HCT116 (cell line): ENCODE data around the gene MED15. TPM values are rescaled to one million over a fixed set of nuclear protein-coding genes. Genes with fewer than 3 reads are reported as not detected.

Experiments used
- ATAC-seq: fragments of 200-7000 bp; cut with Tn5 transposase; 2 replicates; pipeline ENCODE4 v1.9.1; 2020; ENCODE audit warnings: mild to moderate bottlenecking, moderate library complexity
- BruUV-seq: library from RNA; stranded (reverse); fragments of 400-500 nt; replicated peaks from 2 replicates; lab custom pipeline; 2021; lab: Mats Ljungman, UMichigan
- CTCF ChIA-PET: fragments of 300-600 bp; sonication (Branson Sonifier 250); formaldehyde crosslinking; loops from one replicate; lab custom pipeline; 2021; ENCODE audit warnings: antibody characterized with exemption; lab: Charles Lee
- POLR2A ChIA-PET: fragments of 300-600, 350-600 bp; sonication (Branson Sonifier 250); formaldehyde crosslinking; loops from one replicate; lab custom pipeline; 2021; ENCODE audit warnings: antibody characterized with exemption; lab: Charles Lee
- RAD21 ChIA-PET, 2 experiments: fragments of 300-600 bp; sonication (Branson Sonifier 250); formaldehyde crosslinking; loops; one replicate each; lab custom pipeline; 2023; ENCODE audit warnings: low total read pairs in 2 of 2; ENCODE audit not compliant: uncharacterized antibody in 2 of 2, unreplicated experiment in 2 of 2, low non-redundant PET in 1 of 2; lab: Charles Lee
- DNase-seq: peaks from one replicate; pipeline ENCODE4 v3.0.0-alpha.2; 2010; ENCODE audit warnings: low read depth, low spot score
- H2AFZ ChIP-seq: fragments of 200-600 bp; shearing (Covaris generic), sonication (generic); 2 replicates; pipeline ENCODE4 v1.6.1; 2017; ENCODE audit warnings: low read depth, mixed run types, mixed read lengths, antibody characterized with exemption, low read length; ENCODE audit not compliant: poor library complexity, severe bottlenecking
- H3K27ac ChIP-seq: 2 replicates; pipeline ENCODE4 v1.5.1; 2012; ENCODE audit warnings: low read depth, low read length
- H3K27me3 ChIP-seq: fragments of 200-600 bp; sonication (generic); 2 replicates; pipeline ENCODE4 v1.6.1; 2016; ENCODE audit warnings: mixed run types, low read length, mixed read lengths; ENCODE audit not compliant: insufficient read depth
- H3K36me3 ChIP-seq, 2 experiments: fragments of 200-500 bp in 1 of 2; fragments of 200-600 bp in 1 of 2; sonication (Bioruptor generic) in 1 of 2; sonication (generic) in 1 of 2; 2 replicates each; pipeline versions ENCODE4 v1.5.1 to v1.6.1; 2014 to 2016; ENCODE audit warnings: low read length in 2 of 2, inconsistent platforms in 1 of 2, mixed read lengths in 1 of 2, mixed run types in 1 of 2; ENCODE audit not compliant: insufficient read depth in 2 of 2, control insufficient read depth in 1 of 2
- H3K4me1 ChIP-seq, 2 experiments: fragments of 200-600 bp in 1 of 2; sonication (generic) in 1 of 2; 2 replicates each; pipeline versions ENCODE4 v1.5.1 to v1.6.1; 2012 to 2017; ENCODE audit warnings: low read length in 2 of 2, inconsistent platforms in 1 of 2, mild to moderate bottlenecking in 1 of 2, mixed read lengths in 1 of 2, mixed run types in 1 of 2, moderate library complexity in 1 of 2; ENCODE audit not compliant: insufficient read depth in 2 of 2, control insufficient read depth in 1 of 2
- H3K4me2 ChIP-seq: fragments of 200-600 bp; sonication (generic); 2 replicates; pipeline ENCODE4 v1.6.1; 2017; ENCODE audit warnings: mixed run types, low read length, mixed read lengths
- H3K4me3 ChIP-seq, 2 experiments: fragments of 200-600 bp in 1 of 2; sonication (generic) in 1 of 2; replicated peaks in 1 of 2; 2 replicates each; pipeline ENCODE4 v1.5.1; 2011 to 2016; ENCODE audit warnings: low read length in 2 of 2, control low read depth in 1 of 2, low read depth in 1 of 2, mild to moderate bottlenecking in 1 of 2, mixed read lengths in 1 of 2, mixed run types in 1 of 2
- H3K79me2 ChIP-seq: fragments of 200-600 bp; sonication (generic); 2 replicates; pipeline ENCODE4 v1.6.1; 2017; ENCODE audit warnings: mild to moderate bottlenecking, mixed run types, low read length, moderate library complexity, mixed read lengths; ENCODE audit not compliant: insufficient read depth
- H3K9ac ChIP-seq: fragments of 200-600 bp; sonication (generic); 2 replicates; pipeline ENCODE4 v1.6.1; 2016; ENCODE audit warnings: low read length, mixed read lengths
- H3K9me2 ChIP-seq: fragments of 200-600 bp; sonication (generic), shearing (Covaris generic); 2 replicates; pipeline ENCODE4 v1.6.1; 2017; ENCODE audit warnings: mixed run types, mild to moderate bottlenecking, moderate library complexity; ENCODE audit not compliant: insufficient read depth
- H3K9me3 ChIP-seq, 2 experiments: fragments of 200-500 bp in 1 of 2; fragments of 200-600 bp in 1 of 2; sonication (Bioruptor generic) in 1 of 2; sonication (generic) in 1 of 2; 2 replicates each; pipeline ENCODE4 v1.6.1; 2014 to 2017; ENCODE audit warnings: low read length in 2 of 2, mixed read lengths in 2 of 2, inconsistent platforms in 1 of 2, low read depth in 1 of 2, mild to moderate bottlenecking in 1 of 2, mixed run types in 1 of 2, moderate library complexity in 1 of 2; ENCODE audit not compliant: control insufficient read depth in 1 of 2, insufficient read depth in 1 of 2
- H4K20me1 ChIP-seq: fragments of 200-600 bp; sonication (generic), shearing (Covaris generic); 2 replicates; pipeline ENCODE4 v1.6.1; 2017; ENCODE audit warnings: mixed run types, mild to moderate bottlenecking, moderate library complexity; ENCODE audit not compliant: insufficient read depth
- CBX3 ChIP-seq: IDR thresholded peaks from 2 replicates; pipeline ENCODE4 v1.6.1; 2012; ENCODE audit warnings: low read depth
- EGR1 ChIP-seq: IDR thresholded peaks from 2 replicates; pipeline ENCODE4 v1.6.1; 2012; ENCODE audit warnings: low read depth
- EZH2 ChIP-seq: fragments of 200-600 bp; sonication (generic); IDR thresholded peaks from 2 replicates; pipeline ENCODE4 v1.6.1; 2017; ENCODE audit warnings: antibody characterized with exemption, mixed run types
- FOSL1 ChIP-seq: IDR thresholded peaks from 2 replicates; pipeline ENCODE4 v1.6.1; 2012; ENCODE audit warnings: low read depth
- POLR2A ChIP-seq: IDR thresholded peaks from 2 replicates; pipeline ENCODE4 v1.7.0; 2011; ENCODE audit warnings: borderline replicate concordance; ENCODE audit not compliant: insufficient read depth, insufficient read length; ENCODE audit errors: extremely low read depth
- REST ChIP-seq: IDR thresholded peaks from 2 replicates; pipeline ENCODE4 v1.6.1; 2012; ENCODE audit warnings: low read depth
- SP1 ChIP-seq: IDR thresholded peaks from 2 replicates; pipeline ENCODE4 v1.6.1; 2012; ENCODE audit warnings: low read depth
- TCF7L2 ChIP-seq: IDR thresholded peaks from 2 replicates; pipeline ENCODE4 v1.7.0; 2011; ENCODE audit warnings: borderline replicate concordance, inconsistent platforms; ENCODE audit not compliant: insufficient read depth, insufficient read length; ENCODE audit errors: extremely low read depth
- intact Hi-C: fragments of 100-400 bp; cut with micrococcal nuclease; formaldehyde crosslinking; loops from 2 replicates; pipeline ENCODE4 v1.10.0; 2022
- total RNA-seq: library from RNA; stranded (reverse); gene quantifications from one replicate; pipeline ENCODE4 v1.2.1, GENCODE V29; 2021; ENCODE audit not compliant: unreplicated experiment

Gene MED15
- total RNA-seq, 1 experiment from 2014 or later: 81.3 TPM

DNA sequence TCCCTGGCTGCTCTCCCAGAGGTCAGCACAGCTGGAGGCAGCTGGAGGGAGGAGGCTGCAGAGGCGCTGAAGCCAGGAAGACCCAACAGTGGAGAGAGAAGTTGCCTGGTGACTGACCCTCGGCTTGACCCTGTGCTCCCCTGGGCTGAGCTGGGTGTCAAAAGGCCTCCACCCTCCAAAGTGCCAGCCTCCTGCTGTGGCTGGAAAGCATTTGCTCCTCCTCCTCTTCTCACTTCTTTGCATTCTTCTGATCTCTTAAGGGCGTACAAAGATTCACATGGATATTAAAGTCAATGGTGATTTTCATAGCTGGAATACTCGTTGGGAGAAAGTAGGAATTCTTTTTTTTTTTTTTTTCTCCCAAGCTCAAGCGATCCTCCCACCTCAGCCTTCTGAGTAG, 91.7 kb downstream of the MED15 start:
- H2AFZ ChIP-seq: no peak overlapping the region
- H3K27ac ChIP-seq: no peak overlapping the region
- H4K20me1 ChIP-seq: no peaks in the 10 kb centered on the region
- H3K4me2 ChIP-seq: no peak overlapping the region
- H3K79me2 ChIP-seq: no peaks in the 10 kb centered on the region
- ChIA-PET POLR2A (no interaction called here), CTCF (no interaction called here), RAD21 (no interaction called here)
- DNase-seq (no peak), ATAC-seq (no peak)
- no peaks in the 10 kb centered on the region for H3K36me3 ChIP-seq
- no peaks in the 10 kb centered on the region for H3K4me1 ChIP-seq
- intact Hi-C loops: no loop called here
- H3K9ac ChIP-seq: no peak overlapping the region
- BruUV-seq: no TSS peak
- H3K4me3 ChIP-seq: no peak overlapping the region
- H3K9me2 ChIP-seq: no peaks in the 10 kb centered on the region
- no peaks in the 10 kb centered on the region for H3K9me3 ChIP-seq
- no peak for TF ChIP-seq SP1
- no peak for TF ChIP-seq TCF7L2
- TF ChIP-seq EGR1: no peak
- no peak for TF ChIP-seq POLR2A
- TF ChIP-seq FOSL1: no peak
- no peak for TF ChIP-seq CBX3
- TF ChIP-seq REST: no peak
- no peak for TF ChIP-seq EZH2
- no peaks in the 10 kb centered on the region for H3K27me3 ChIP-seq
